ENCODE results near the gene MCTP2. TPM values are rescaled to one million over a fixed set of nuclear protein-coding genes. Genes with fewer than 3 reads are reported as not detected.

Gene MCTP2
- total RNA-seq, 1 experiment from 2014 or later = 7.4 TPM

DNA sequence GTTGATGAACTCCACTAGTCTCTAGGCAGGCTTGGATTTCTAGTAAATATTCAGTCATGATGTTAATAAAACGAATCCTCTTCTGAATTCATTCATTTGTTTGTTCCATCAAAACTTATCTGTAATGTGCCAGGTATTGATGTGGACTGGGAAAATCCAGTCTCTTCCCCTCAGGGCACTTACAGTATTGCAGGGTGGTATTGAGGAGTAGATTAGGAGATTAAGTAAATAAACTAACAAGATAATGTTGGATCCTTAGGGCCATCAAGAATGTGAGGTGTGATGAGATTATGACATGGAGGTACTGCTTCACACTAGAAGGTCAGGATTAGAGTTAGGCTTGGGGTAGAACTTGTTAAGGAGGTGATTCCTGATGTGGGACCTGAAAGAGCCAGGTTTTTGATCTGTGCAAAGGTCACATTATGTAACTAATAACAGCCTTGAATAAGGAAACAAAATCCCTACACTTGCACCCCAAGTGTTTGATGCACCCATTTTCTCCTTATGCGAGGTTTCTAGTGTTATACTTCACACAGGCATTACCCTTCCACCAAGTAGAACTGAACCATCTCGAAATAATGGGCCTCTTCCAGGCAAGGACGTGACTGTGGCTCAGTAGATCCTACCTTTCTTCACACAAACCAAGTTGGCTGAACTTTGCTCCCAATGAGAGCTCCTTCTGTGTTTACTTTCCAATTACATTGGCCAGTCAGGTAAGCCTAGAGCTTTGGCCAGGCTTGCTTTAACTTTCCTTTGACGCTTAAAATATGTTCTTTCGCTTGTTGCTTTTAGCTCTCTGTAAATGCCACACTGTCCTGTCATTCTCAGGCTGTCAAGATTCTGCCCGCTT is 16.7 kb downstream of the MCTP2 start (continued):
- TF ChIP-seq SMAD4 (CRISPR knock-in tag; IDR thresholded peaks at IDR 0.05) (no peak), GABPB1 (CRISPR knock-in tag; IDR thresholded peaks at IDR 0.05) (no peak), GRHL2 (CRISPR knock-in tag; IDR thresholded peaks at IDR 0.05; ENCODE audit: insufficient replicate concordance, severe bottlenecking) (no peak)

DNA sequence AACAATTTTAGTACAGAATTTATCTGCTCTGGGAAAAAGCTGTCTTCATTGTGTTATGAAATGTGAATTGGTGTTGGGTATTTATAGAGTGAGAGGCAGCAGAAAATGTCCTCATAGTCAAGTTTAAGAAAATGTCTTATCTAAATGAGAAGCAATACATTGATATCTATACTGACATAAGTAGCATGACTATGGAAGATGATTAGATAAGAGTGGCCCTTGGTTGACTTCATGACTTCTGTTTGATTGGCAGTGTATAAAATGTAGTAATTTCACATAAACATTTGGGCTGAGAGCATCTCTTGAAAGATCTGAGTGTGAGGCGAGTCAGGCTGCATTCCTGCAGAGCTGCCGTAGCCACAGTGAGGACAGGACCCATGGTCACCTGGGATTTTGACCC is 19.4 kb downstream of the MCTP2 start:
- ChIA-PET CTCF (no interaction called here), POLR2A (no interaction called here)
- H3K4me1 Mint-ChIP-seq = no peaks in the 10 kb centered on the region
- no peak for TF ChIP-seq CREM (CRISPR knock-in tag; IDR thresholded peaks at IDR 0.05)
- TF ChIP-seq, protein P1, sequence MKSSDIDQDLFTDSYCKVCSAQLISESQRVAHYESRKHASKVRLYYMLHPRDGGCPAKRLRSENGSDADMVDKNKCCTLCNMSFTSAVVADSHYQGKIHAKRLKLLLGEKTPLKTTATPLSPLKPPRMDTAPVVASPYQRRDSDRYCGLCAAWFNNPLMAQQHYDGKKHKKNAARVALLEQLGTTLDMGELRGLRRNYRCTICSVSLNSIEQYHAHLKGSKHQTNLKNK (CRISPR knock-in tag; IDR thresholded peaks at IDR 0.05) = no peak
- TF ChIP-seq, protein P2, sequence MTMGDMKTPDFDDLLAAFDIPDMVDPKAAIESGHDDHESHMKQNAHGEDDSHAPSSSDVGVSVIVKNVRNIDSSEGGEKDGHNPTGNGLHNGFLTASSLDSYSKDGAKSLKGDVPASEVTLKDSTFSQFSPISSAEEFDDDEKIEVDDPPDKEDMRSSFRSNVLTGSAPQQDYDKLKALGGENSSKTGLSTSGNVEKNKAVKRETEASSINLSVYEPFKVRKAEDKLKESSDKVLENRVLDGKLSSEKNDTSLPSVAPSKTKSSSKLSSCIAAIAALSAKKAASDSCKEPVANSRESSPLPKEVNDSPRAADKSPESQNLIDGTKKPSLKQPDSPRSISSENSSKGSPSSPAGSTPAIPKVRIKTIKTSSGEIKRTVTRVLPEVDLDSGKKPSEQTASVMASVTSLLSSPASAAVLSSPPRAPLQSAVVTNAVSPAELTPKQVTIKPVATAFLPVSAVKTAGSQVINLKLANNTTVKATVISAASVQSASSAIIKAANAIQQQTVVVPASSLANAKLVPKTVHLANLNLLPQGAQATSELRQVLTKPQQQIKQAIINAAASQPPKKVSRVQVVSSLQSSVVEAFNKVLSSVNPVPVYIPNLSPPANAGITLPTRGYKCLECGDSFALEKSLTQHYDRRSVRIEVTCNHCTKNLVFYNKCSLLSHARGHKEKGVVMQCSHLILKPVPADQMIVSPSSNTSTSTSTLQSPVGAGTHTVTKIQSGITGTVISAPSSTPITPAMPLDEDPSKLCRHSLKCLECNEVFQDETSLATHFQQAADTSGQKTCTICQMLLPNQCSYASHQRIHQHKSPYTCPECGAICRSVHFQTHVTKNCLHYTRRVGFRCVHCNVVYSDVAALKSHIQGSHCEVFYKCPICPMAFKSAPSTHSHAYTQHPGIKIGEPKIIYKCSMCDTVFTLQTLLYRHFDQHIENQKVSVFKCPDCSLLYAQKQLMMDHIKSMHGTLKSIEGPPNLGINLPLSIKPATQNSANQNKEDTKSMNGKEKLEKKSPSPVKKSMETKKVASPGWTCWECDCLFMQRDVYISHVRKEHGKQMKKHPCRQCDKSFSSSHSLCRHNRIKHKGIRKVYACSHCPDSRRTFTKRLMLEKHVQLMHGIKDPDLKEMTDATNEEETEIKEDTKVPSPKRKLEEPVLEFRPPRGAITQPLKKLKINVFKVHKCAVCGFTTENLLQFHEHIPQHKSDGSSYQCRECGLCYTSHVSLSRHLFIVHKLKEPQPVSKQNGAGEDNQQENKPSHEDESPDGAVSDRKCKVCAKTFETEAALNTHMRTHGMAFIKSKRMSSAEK (CRISPR knock-in tag; IDR thresholded peaks at IDR 0.05; ENCODE audit: borderline replicate concordance) = no peak
- no peak for TF ChIP-seq IRF2 (CRISPR knock-in tag; IDR thresholded peaks at IDR 0.05; ENCODE audit: borderline replicate concordance, low read depth)
- TF ChIP-seq ZNF232 (CRISPR knock-in tag; IDR thresholded peaks at IDR 0.05) = no peak
- no peak for TF ChIP-seq ZNF121 (CRISPR knock-in tag; IDR thresholded peaks at IDR 0.05)
- TF ChIP-seq ZNF671 (CRISPR knock-in tag; IDR thresholded peaks at IDR 0.05) = no peak
- TF ChIP-seq, protein P3, sequence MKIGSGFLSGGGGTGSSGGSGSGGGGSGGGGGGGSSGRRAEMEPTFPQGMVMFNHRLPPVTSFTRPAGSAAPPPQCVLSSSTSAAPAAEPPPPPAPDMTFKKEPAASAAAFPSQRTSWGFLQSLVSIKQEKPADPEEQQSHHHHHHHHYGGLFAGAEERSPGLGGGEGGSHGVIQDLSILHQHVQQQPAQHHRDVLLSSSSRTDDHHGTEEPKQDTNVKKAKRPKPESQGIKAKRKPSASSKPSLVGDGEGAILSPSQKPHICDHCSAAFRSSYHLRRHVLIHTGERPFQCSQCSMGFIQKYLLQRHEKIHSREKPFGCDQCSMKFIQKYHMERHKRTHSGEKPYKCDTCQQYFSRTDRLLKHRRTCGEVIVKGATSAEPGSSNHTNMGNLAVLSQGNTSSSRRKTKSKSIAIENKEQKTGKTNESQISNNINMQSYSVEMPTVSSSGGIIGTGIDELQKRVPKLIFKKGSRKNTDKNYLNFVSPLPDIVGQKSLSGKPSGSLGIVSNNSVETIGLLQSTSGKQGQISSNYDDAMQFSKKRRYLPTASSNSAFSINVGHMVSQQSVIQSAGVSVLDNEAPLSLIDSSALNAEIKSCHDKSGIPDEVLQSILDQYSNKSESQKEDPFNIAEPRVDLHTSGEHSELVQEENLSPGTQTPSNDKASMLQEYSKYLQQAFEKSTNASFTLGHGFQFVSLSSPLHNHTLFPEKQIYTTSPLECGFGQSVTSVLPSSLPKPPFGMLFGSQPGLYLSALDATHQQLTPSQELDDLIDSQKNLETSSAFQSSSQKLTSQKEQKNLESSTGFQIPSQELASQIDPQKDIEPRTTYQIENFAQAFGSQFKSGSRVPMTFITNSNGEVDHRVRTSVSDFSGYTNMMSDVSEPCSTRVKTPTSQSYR (CRISPR knock-in tag; IDR thresholded peaks at IDR 0.05) = no peak
- H3K4me3 Mint-ChIP-seq = no peak overlapping the region
- H3K27ac Mint-ChIP-seq = no peak overlapping the region
- H3K9me3 Mint-ChIP-seq = peaks cover 5% of the 10 kb centered on the region; the same call in 1 of the 2 replicates
- DNase-seq (ENCODE audit: low spot score) (no peak), ATAC-seq (no peak)
- H3K36me3 Mint-ChIP-seq = 0 out of 2 replicates have a peak, but pooled peaks cover 2% of the 10 kb centered on the region
- no peaks in the 10 kb centered on the region; the same call in 1 of the 2 replicates for H3K27me3 Mint-ChIP-seq (ENCODE audit: low read depth)

DNA sequence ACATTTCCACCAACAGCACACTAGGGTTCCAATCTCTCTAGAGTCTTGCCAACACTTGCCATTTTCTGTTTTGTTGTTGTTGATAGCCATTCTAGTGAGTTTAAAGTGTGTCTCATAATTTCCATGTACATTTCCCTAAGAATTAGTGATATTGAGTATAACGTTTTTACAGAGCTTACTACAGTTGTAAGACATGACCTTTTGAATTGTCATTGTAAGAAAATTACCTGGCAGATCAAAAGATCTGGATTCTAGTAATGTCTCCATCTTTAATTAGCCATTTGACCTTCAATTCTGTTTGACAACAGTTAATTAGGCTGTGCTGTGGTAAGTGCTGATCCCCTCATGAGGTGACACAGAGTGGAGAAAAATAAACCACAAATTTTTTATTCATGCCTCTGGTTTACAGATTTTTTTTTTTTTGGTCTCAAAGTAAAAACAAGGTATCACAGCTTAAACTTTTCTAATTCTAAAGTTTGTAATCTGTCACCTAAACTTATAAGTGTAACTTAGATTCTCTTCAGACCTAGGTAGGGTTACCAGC is 20.9 kb downstream of the MCTP2 start:
- Mint-ChIP-seq H3K27me3 (ENCODE audit: low read depth) (no peaks in the 10 kb centered on the region; the same call in 1 of the 2 replicates), H3K9me3 (peaks cover 5% of the 10 kb centered on the region; the same call in 1 of the 2 replicates), H3K36me3 (0 out of 2 replicates have a peak, but pooled peaks cover 2% of the 10 kb centered on the region), H3K4me3 (no peak overlapping the region), H3K4me1 (no peaks in the 10 kb centered on the region), H3K27ac (no peak overlapping the region)
- no peak for ATAC-seq
- DNase-seq (ENCODE audit: low spot score) = no peak
- TF ChIP-seq ZNF423 (CRISPR knock-in tag; IDR thresholded peaks at IDR 0.05) = no peak
- ChIA-PET POLR2A (no interaction called here), CTCF (no interaction called here)

Measured in WTC11 (cell line).